Calu3 (cell line): Measurements from ENCODE around the gene CDC42EP5. TPM values are rescaled to one million over a fixed set of nuclear protein-coding genes. Genes with fewer than 3 reads are reported as not detected.

Experiments
- BruUV-seq: library from RNA; stranded (reverse); fragments of 400-500 nt; replicated peaks from 2 replicates; lab custom pipeline; 2021; lab: Mats Ljungman, UMichigan
- CTCF ChIA-PET: fragments of 300-600 bp; sonication (Branson Sonifier 250); formaldehyde crosslinking; loops from one replicate; lab custom pipeline; 2022; ENCODE audit warnings: antibody characterized with exemption; lab: Charles Lee
- DNase-seq: peaks from one replicate; pipeline ENCODE4 v3.0.0; 2022
- H3K27ac Mint-ChIP-seq: one replicate; pipeline ENCODE4 v1.8.0; 2022; ENCODE audit warnings: mixed read lengths; ENCODE audit not compliant: unreplicated experiment
- H3K27me3 Mint-ChIP-seq: one replicate; pipeline ENCODE4 v1.8.0; 2022; ENCODE audit warnings: mixed read lengths; ENCODE audit not compliant: unreplicated experiment
- H3K36me3 Mint-ChIP-seq: one replicate; pipeline ENCODE4 v1.8.0; 2022; ENCODE audit warnings: mild to moderate bottlenecking, moderate library complexity, mixed read lengths; ENCODE audit not compliant: insufficient read depth, unreplicated experiment
- H3K4me1 Mint-ChIP-seq: one replicate; pipeline ENCODE4 v1.8.0; 2022; ENCODE audit warnings: mild to moderate bottlenecking, low read depth, mixed read lengths; ENCODE audit not compliant: unreplicated experiment
- H3K4me3 Mint-ChIP-seq: one replicate; pipeline ENCODE4 v1.8.0; 2022; ENCODE audit warnings: mild to moderate bottlenecking, low read depth, moderate library complexity, mixed read lengths; ENCODE audit not compliant: unreplicated experiment
- H3K9me3 Mint-ChIP-seq: one replicate; pipeline ENCODE4 v1.8.0; 2022; ENCODE audit warnings: low read depth, mixed read lengths; ENCODE audit not compliant: unreplicated experiment
- CTCF ChIP-seq: fragments of 200-600 bp; IDR thresholded peaks from one replicate; pipeline ENCODE4 v1.8.0; 2022; ENCODE audit warnings: antibody characterized with exemption; ENCODE audit not compliant: unreplicated experiment
- intact Hi-C: fragments of 100-400 bp; cut with micrococcal nuclease; formaldehyde crosslinking; loops from one replicate; pipeline ENCODE4 v1.10.0; 2022; ENCODE audit not compliant: unreplicated experiment
- total RNA-seq: library from RNA; stranded (reverse); gene quantifications from 2 replicates; pipeline ENCODE4 v1.2.3, GENCODE V29; 2022

Gene CDC42EP5
- total RNA-seq, 1 experiment from 2014 or later: 12.9 TPM

- DNase-seq: no peak
- no peaks in the 10 kb centered on the region for H3K9me3 Mint-ChIP-seq
- H3K27ac Mint-ChIP-seq: peak overlapping the region; percentile 64
- no peaks in the 10 kb centered on the region for H3K27me3 Mint-ChIP-seq
- intact Hi-C loops: no loop called here
- CTCF ChIA-PET: no interaction called here
- no peak for TF ChIP-seq CTCF
- H3K4me3 Mint-ChIP-seq: no peak overlapping the region
- H3K4me1 Mint-ChIP-seq: peaks cover 38% of the 10 kb centered on the region
- BruUV-seq: no TSS peak
- peaks cover 61% of the 10 kb centered on the region for H3K36me3 Mint-ChIP-seq
Measured at GRCh38 chr19:54436031-54436523, 37.0 kb downstream of the CDC42EP5 start.

- intact Hi-C loops: no loop called here
- Mint-ChIP-seq H3K9me3 (no peaks in the 10 kb centered on the region), H3K4me3 (no peak overlapping the region), H3K4me1 (peaks cover 42% of the 10 kb centered on the region), H3K27me3 (no peaks in the 10 kb centered on the region), H3K36me3 (peaks cover 61% of the 10 kb centered on the region), H3K27ac (no peak overlapping the region)
- no peak for DNase-seq
- BruUV-seq: no TSS peak
- CTCF ChIA-PET: no interaction called here
- no peak for TF ChIP-seq CTCF
Measured at GRCh38 chr19:54435551-54436016, 37.5 kb downstream of the CDC42EP5 start.

- BruUV-seq: no TSS peak
- Mint-ChIP-seq H3K27ac (peak overlapping the region; percentile 24), H3K4me3 (no peak overlapping the region), H3K4me1 (peaks cover 42% of the 10 kb centered on the region), H3K27me3 (no peaks in the 10 kb centered on the region), H3K36me3 (peaks cover 68% of the 10 kb centered on the region), H3K9me3 (no peaks in the 10 kb centered on the region)
- DNase-seq: no peak
- TF ChIP-seq CTCF: no peak
- CTCF ChIA-PET: no interaction called here
- intact Hi-C loops: no loop called here
Measured at GRCh38 chr19:54434873-54435214, 38.3 kb downstream of the CDC42EP5 start.

- no TSS peak for BruUV-seq
Measured at GRCh38 chr19:54434112-54434872, 38.8 kb downstream of the CDC42EP5 start.

More at GRCh38 chr19:54434112-54434872, 38.8 kb downstream of the CDC42EP5 start:
- CTCF ChIA-PET: no interaction called here
- intact Hi-C loops: no loop called here
- Mint-ChIP-seq H3K36me3 (peaks cover 68% of the 10 kb centered on the region), H3K9me3 (no peaks in the 10 kb centered on the region), H3K4me1 (peaks cover 42% of the 10 kb centered on the region), H3K27ac (peak overlapping the region; percentile 24), H3K27me3 (peaks cover 5% of the 10 kb centered on the region), H3K4me3 (no peak overlapping the region)
- no peak for TF ChIP-seq CTCF
- no peak for DNase-seq
